K562 (cell line): Measurements from ENCODE around the gene CLCNKA. TPM values are rescaled to one million over a fixed set of nuclear protein-coding genes. Genes with fewer than 3 reads are reported as not detected.

Experiments used
- E4F1 ChIP-seq: fragments of 250-450 bp; sonication (Bioruptor Pico); IDR thresholded peaks from 2 replicates; pipeline ENCODE4 v1.5.0; 2021; ENCODE audit warnings: mild to moderate bottlenecking, borderline replicate concordance
- KHSRP ChIP-seq: fragments of 450-650 bp; IDR thresholded peaks from 2 replicates; pipeline ENCODE4 v1.6.1; 2017
- MAFF ChIP-seq: IDR thresholded peaks from 2 replicates; pipeline ENCODE4 v1.6.1; 2012; ENCODE audit warnings: low read length, improper control_type of control experiment
- NCOA4 ChIP-seq: fragments of 450-650 bp; IDR thresholded peaks from 2 replicates; pipeline ENCODE4 v1.6.1; 2018; ENCODE audit warnings: mild to moderate bottlenecking; ENCODE audit not compliant: partially characterized antibody
- PRDM10 ChIP-seq: fragments of 450-650 bp; IDR thresholded peaks from 2 replicates; pipeline ENCODE4 v1.6.1; 2018; ENCODE audit not compliant: partially characterized antibody
- RBM34 ChIP-seq: fragments of 200-400 bp; formaldehyde crosslinking; IDR thresholded peaks from 2 replicates; pipeline ENCODE4 v1.6.1; 2018; ENCODE audit warnings: low read length, borderline replicate concordance; ENCODE audit not compliant: insufficient read depth
- RFX5 ChIP-seq: IDR thresholded peaks from 2 replicates; pipeline ENCODE4 v1.6.1; 2011; ENCODE audit warnings: low read depth, mild to moderate bottlenecking, improper control_type of control experiment, low read length
- SAFB2 ChIP-seq: fragments of 200-400 bp; formaldehyde crosslinking; IDR thresholded peaks from 2 replicates; pipeline ENCODE4 v1.6.1; 2018; ENCODE audit warnings: borderline replicate concordance, low read length, low read depth, moderate library complexity; ENCODE audit not compliant: severe bottlenecking
- STAT5A ChIP-seq: IDR thresholded peaks from 2 replicates; pipeline ENCODE4 v1.6.1; 2012; ENCODE audit warnings: low read length, inconsistent platforms, borderline replicate concordance
- THRAP3 ChIP-seq: fragments of 450-650 bp; IDR thresholded peaks from 2 replicates; pipeline ENCODE4 v1.6.1; 2016; ENCODE audit warnings: mild to moderate bottlenecking, inconsistent platforms, borderline replicate concordance
- ZNF134 ChIP-seq: fragments of 250-450 bp; sonication (Bioruptor Pico); conservative IDR thresholded peaks from 2 replicates; pipeline ENCODE4 v1.4.0; 2020
- ZNF184 ChIP-seq: sonication (generic); formaldehyde crosslinking; IDR thresholded peaks from 2 replicates; pipeline ENCODE4 v1.5.0; 2020; ENCODE audit warnings: missing genetic modification reagents
- ZNF282 ChIP-seq: sonication (generic); formaldehyde crosslinking; IDR thresholded peaks from 2 replicates; pipeline ENCODE4 v1.8.1; 2023; ENCODE audit warnings: missing genetic modification reagents
- polyA plus RNA-seq, 8 experiments: library from polyadenylated mRNA; depleted of rRNA in 4 of 8; stranded (reverse) in 5 of 8; unstranded in 3 of 8; fragments of >200 nt; fragmentation: Nextera tagmentation in 2 of 8; fragmentation: Illumina TruSeq in 1 of 8; extraction: Ambion mirVana in 2 of 8; extraction: Trizol in 1 of 8; gene quantifications; 2 replicates each; pipeline versions ENCODE4 v1.2.1 to v1.2.3, GENCODE V29; 2011 to 2014; ENCODE audit warnings: inconsistent platforms in 1 of 8, missing spikeins in 1 of 8
- total RNA-seq, 7 experiments: library from RNA; depleted of rRNA in 6 of 7; stranded (reverse); fragments of >200 nt in 6 of 7; fragmentation: Illumina TruSeq in 2 of 7; extraction: Trizol in 2 of 7; gene quantifications; 2 replicates each; pipeline versions ENCODE4 v1.2.1 to v1.2.3, GENCODE V29; 2011 to 2021; ENCODE audit warnings: low replicate concordance in 1 of 7
- TF ChIP-seq, protein P1 (sequence below), 2 experiments: fragments of 450-650 bp; conservative IDR thresholded peaks; 2 replicates each; pipeline ENCODE4 v1.6.1; 2017; ENCODE audit warnings: mild to moderate bottlenecking in 2 of 2, moderate library complexity in 2 of 2
- TF ChIP-seq, protein P2 (sequence below): sonication (generic); formaldehyde crosslinking; IDR thresholded peaks from 2 replicates; pipeline ENCODE4 v1.8.1; 2022; ENCODE audit warnings: missing genetic modification reagents
- TF ChIP-seq, protein P3 (sequence below): sonication (generic); formaldehyde crosslinking; IDR thresholded peaks from 2 replicates; pipeline ENCODE4 v1.8.1; 2023; ENCODE audit warnings: mild to moderate bottlenecking, missing genetic modification reagents

The CLCNKA gene
- total and polyA plus RNA-seq, 9 of the 15 experiments (the other 6 are each of a cell fraction or from before 2014, with no cell fraction given) = 0.03 to 0.37 (median 0.10) TPM; not detected in 3

DNA sequence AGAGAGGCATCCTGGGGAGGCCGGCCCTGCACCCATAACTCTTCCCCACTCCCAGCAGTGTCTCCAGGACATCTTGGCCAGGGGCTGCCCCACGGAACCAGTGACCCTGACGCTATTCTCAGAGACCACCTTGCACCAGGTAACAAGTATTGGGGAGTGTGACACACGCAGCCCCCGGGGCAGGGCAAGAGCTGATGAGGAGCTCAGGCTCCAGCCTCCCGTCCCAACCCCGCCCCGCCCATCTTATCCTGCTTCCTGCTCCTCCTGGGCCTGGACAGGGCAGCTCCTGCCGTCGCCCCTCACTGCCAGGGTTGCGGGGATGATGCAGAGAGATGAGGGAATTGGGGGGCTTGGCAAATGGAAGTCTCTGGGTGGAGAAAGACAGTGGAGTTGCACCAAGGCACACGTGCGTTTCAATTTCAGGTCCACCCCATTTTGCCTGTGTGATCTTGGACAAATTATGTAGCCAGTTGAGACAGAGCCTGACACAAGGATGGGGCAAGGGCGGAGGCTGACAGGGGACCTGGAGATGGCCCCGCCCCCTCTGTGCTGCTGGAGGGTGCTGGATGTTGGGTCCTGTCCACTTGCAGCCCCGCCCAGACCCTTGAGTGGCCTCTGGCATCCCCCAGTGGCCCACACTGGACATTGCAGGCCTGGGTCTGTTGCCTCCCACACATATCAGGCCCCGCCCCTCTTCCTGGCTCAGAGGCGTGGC is 10.7 kb downstream of the CLCNKA start (continued):
- TF ChIP-seq RBM34 = no peak
- TF ChIP-seq KHSRP = no peak
- TF ChIP-seq, protein P1, sequence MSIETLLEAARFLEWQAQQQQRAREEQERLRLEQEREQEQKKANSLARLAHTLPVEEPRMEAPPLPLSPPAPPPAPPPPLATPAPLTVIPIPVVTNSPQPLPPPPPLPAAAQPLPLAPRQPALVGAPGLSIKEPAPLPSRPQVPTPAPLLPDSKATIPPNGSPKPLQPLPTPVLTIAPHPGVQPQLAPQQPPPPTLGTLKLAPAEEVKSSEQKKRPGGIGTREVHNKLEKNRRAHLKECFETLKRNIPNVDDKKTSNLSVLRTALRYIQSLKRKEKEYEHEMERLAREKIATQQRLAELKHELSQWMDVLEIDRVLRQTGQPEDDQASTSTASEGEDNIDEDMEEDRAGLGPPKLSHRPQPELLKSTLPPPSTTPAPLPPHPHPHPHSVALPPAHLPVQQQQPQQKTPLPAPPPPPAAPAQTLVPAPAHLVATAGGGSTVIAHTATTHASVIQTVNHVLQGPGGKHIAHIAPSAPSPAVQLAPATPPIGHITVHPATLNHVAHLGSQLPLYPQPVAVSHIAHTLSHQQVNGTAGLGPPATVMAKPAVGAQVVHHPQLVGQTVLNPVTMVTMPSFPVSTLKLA (conservative IDR thresholded peaks at IDR 0.05) = peak in 1 of 2 experiments; percentile 56; a peak in 1 of 4 replicates
- no peak for TF ChIP-seq PRDM10
- TF ChIP-seq, protein P2, sequence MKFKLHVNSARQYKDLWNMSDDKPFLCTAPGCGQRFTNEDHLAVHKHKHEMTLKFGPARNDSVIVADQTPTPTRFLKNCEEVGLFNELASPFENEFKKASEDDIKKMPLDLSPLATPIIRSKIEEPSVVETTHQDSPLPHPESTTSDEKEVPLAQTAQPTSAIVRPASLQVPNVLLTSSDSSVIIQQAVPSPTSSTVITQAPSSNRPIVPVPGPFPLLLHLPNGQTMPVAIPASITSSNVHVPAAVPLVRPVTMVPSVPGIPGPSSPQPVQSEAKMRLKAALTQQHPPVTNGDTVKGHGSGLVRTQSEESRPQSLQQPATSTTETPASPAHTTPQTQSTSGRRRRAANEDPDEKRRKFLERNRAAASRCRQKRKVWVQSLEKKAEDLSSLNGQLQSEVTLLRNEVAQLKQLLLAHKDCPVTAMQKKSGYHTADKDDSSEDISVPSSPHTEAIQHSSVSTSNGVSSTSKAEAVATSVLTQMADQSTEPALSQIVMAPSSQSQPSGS = no peak
- TF ChIP-seq THRAP3 = no peak
- TF ChIP-seq STAT5A = no peak
- TF ChIP-seq NCOA4 = no peak
- no peak for TF ChIP-seq ZNF282
- TF ChIP-seq, protein P3, sequence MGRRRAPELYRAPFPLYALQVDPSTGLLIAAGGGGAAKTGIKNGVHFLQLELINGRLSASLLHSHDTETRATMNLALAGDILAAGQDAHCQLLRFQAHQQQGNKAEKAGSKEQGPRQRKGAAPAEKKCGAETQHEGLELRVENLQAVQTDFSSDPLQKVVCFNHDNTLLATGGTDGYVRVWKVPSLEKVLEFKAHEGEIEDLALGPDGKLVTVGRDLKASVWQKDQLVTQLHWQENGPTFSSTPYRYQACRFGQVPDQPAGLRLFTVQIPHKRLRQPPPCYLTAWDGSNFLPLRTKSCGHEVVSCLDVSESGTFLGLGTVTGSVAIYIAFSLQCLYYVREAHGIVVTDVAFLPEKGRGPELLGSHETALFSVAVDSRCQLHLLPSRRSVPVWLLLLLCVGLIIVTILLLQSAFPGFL (CRISPR knock-in tag) = no peak
- TF ChIP-seq RFX5 = no peak
- no peak for TF ChIP-seq E4F1 (CRISPR knock-in tag)
- no peak for TF ChIP-seq SAFB2
- no peak for TF ChIP-seq ZNF184
- TF ChIP-seq MAFF = no peak
- TF ChIP-seq ZNF134 = no peak
